ENCODE results near the gene SELENOK.

GRCh38 chr3:53884623-53885022 lies 7.0 kb downstream of the SELENOK start:
- TF ChIP-seq POLR2A (IDR thresholded peaks at IDR 0.05; ENCODE audit: low read length) (no peak), GATA1 (IDR thresholded peaks at IDR 0.05; ENCODE audit: low read depth, low read length) (no peak)

Measured in erythroblast (primary cell).